ENCODE results near the gene LCP1. TPM values are rescaled to one million over a fixed set of nuclear protein-coding genes. Genes with fewer than 3 reads are reported as not detected.

The LCP1 gene
- total RNA-seq, 1 donor from 2014 or later: not detected

- DNase-seq: no peak
Observed at GRCh38 chr13:46154136-46154801, 27.7 kb downstream of the LCP1 start.

GRCh38 chr13:46152627-46153328 is 29.2 kb downstream of the LCP1 start:
- DNase-seq: no peak

- no peak for DNase-seq
Observed at GRCh38 chr13:46150134-46150693, 31.8 kb downstream of the LCP1 start.

GRCh38 chr13:46149272-46150133 is 32.5 kb downstream of the LCP1 start:
- DNase-seq: no peak

- DNase-seq: no peak
Observed at GRCh38 chr13:46146898-46147297, 35.1 kb downstream of the LCP1 start.

- DNase-seq: no peak
Observed at GRCh38 chr13:46145950-46146349, 36.0 kb downstream of the LCP1 start.

GRCh38 chr13:46145135-46145534 is 36.8 kb downstream of the LCP1 start:
- DNase-seq: no peak

- no peak for DNase-seq
Observed at GRCh38 chr13:46143184-46143701, 38.7 kb downstream of the LCP1 start.

- DNase-seq: no peak
Observed at GRCh38 chr13:46142776-46143175, 39.2 kb downstream of the LCP1 start.

- DNase-seq: no peak
Observed at GRCh38 chr13:46140044-46140443, 41.9 kb downstream of the LCP1 start.

GRCh38 chr13:46137627-46138317 is 44.2 kb downstream of the LCP1 start:
- DNase-seq: no peak

- no peak for DNase-seq
Observed at GRCh38 chr13:46136688-46137087, 45.3 kb downstream of the LCP1 start.

GRCh38 chr13:46134961-46135522 is 46.9 kb downstream of the LCP1 start:
- no peak for DNase-seq

GRCh38 chr13:46134494-46134893 is 47.5 kb downstream of the LCP1 start:
- DNase-seq: no peak

GRCh38 chr13:46132109-46132508 is 49.9 kb downstream of the LCP1 start:
- DNase-seq: no peak

- DNase-seq: no peak
Observed at GRCh38 chr13:46131705-46132104, 50.3 kb downstream of the LCP1 start.

- DNase-seq: no peak
Observed at GRCh38 chr13:46129955-46130618, 51.9 kb downstream of the LCP1 start.

- no peak for DNase-seq
Observed at GRCh38 chr13:46129124-46129523, 52.9 kb downstream of the LCP1 start.

GRCh38 chr13:46127358-46128023 is 54.5 kb downstream of the LCP1 start:
- no peak for DNase-seq

GRCh38 chr13:46126552-46127357 is 55.2 kb downstream of the LCP1 start:
- peak; percentile 89 for DNase-seq
